Activated T-cell treated with anti-CD3 and anti-CD28 coated beads for 48 hours (primary cell): Measurements from ENCODE around the gene LAMTOR4.
A peak's percentile ranks its signal among the peaks of the same experiment; 100 is the strongest.

Experiments used
- DNase-seq: peaks from one replicate; pipeline ENCODE4 v3.0.0-alpha.2; 2020; ENCODE audit warnings: low read depth

LAMTOR4 gene

DNA sequence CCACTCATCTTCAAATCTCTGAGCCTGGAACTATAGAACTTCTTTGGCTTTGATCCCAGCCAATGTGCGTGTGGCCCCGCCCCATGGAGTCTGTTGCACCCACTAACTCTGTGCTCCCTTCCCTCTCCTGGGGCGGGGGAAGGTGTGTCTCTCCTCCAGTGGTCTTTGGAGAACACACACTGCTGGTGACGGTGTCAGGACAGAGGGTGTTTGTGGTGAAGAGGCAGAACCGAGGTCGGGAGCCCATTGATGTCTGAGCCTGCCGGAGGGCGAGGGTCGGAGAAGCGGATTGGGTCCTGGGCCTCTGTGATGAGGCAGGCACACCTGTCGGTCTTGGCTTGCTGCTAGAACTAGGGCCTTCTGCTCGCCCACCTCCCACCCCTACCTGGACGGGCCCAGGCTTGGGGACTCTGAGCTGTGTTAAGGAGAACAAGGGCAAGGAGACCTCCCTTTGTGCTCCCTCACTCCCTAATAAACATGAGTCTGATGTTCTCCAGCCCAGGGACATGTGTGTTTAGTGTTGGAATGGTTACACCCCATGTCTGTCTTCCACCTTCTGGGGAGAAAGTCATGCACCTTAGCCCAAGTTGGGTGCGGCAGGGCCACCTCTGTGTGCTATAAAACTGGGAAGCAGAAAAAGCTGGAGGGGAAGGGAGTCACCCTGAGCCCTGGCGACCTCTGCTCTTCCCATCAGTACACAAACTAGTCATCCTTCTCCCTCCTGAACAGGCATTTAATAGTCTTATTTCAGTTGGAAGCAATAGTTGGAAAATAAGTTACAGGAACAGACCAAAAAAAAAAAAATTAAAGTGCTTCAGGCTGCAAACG is 5.2 kb downstream of the LAMTOR4 start:
- no peak for DNase-seq

DNA sequence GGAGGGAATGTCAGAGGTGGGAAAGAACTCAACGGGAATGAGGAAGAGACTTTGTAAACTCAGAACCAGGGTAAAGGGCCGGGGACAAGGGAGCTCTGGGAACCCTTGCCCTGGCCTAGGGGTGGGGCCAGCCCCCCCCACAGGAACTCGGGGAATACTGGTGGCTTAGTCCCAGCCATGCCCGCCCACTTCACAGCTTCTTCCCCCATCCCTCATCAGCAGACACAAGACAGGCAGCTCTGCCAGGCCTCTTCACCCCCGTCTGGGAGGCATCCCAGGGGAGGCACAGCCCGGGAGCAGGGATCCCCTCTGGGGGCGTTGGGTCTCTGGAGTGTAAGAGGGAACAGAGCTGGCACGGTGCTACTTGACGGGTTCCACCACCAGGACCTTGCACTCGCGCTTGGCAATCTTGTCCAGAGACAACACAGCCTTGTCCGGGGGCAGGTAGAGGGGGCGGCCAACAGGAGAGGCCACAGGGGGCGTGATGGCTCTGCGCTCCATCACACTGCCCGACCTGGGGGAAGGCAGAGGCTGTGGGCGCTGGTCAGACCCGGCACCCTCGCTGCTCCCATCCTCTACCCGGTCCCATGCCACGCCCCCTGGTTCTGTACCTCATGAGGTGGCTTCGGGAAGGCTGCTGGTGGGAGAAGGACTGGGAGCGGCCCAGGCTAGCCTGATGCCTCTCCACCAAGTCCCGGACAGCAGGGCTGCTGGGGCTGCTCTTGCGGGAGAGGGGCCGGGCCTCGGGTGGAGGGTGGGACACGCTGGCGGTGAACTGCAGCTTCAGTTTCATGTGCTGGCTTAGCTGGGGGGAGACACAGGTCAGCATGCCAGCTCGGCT is 6.2 kb downstream of the LAMTOR4 start:
- no peak for DNase-seq

DNA sequence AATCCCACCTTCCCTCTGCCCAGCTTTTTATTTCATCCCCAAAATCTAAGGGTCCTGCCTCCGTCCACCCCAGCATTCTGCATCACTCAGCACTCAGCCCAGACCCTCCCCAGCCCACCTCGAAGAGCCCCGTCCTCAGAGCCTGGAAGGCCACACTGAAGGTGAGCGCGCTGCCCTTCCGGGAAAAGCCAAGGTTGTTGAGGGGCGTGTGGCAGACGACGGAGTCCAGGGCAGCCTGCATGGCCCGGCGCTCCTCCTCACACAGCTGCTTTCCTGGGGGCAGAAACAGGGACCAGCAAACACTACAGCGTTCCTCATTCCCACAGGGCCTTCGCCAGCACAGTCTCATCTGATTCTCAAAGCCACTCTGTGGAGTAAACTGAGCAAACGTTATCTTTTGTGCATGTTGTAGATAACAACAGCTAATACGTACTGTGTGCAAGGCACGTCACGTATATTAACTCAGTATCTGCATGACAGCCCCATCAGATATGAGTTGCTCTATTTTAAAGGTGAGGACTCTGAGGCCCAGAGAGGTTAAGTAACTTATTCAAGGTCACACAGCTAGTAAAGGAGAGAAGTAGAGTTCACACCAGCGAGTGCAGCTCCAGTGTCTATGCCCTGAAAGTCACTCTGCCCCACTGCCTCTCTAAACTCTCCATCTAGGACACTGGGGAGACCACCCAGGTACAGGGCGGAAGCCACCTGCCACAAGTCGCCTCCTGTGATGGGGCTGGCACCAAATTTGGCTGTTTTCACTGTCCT is 7.0 kb downstream of the LAMTOR4 start:
- DNase-seq: no peak

DNA sequence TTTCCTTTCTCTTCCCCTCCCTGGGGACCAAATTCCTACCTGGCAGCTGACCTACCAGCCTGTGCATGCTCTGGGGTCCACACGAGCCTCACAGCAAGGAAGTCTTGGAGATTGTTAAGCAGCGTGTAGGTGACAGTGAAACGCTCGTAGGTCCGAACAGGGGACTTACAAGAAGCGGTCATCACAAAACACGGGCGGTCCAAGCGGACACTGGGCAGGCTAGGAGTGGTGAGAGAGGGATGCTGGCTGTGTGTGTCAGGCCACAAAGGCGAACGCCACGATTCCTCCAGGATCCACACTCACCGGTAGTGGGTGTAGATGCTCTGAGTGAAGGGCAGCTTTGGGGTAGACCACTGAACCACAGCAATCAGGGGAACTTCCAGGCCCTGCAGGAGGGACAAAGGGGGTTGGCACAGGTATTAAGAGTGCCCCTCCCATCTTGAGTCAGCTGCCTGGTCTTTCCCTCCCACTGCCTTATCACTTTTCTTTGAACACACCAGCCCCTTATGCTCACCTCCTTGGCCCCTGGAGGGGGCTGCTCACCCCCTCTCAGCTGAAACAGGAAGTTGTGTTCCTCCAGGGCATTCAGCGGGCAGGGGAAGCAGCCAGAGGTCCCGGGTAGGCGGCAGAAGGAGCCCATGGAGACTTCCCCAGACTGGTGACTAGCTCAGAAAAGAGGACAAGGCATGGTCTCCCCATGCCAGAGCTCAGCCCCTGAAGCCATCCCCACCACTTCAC is 7.8 kb downstream of the LAMTOR4 start:
- no peak for DNase-seq

DNA sequence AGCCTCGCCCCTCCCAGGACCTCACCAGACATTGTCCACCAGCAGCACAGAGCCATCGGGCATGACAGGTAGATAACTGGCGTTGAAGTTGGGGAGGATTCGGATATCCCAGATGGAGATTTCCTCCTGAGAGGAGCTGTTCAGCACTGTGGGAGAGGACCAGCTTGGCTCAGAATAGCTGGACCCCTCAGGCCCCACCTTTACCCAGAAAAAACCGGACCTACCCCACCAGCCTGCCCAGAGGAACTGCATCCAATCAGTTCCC is 8.3 kb downstream of the LAMTOR4 start:
- no peak for DNase-seq

DNA sequence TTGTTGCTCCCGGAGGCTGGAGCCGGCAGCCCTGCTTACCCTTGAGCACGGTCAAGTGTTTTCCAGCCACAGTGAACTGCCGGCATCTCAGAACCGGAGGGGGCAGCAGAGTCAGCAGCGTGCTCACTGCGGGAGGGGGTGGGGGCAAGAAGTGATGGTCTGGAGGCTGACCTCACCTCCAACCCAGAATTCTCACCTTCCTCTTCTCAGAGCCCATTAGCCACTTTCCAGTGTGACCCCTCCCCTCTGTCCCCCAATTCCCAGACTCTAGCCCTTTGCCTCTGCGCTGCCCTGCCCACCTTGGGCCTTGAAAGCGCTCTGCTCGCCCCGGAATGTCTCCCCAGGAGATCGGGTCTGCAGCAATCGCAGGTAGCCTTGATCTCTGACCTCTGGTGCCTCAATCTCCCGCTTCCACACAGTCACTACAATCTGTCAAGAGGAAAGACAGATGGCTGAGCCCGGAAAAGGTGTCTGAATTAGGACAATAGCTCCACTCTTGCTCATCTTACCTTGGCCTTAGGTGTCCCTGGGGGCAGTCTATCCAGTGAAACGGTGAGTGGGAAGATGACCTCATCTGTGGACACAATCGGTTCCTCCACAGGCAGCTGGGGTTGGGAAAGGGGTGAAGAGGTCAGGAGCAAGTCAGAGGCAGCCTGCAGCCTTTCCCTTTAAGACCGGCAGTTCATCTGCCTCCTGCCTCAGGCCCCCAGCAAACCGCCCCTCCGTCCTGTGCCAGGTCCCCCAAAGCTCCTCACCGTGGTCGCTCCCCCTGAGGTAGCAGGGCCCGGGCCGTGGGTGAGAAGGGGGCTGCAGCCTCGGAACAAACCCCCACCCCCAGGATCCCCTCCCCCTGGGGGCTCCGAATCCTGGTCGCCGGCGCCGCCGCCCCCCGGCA is 8.9 kb downstream of the LAMTOR4 start:
- DNase-seq: no peak

DNA sequence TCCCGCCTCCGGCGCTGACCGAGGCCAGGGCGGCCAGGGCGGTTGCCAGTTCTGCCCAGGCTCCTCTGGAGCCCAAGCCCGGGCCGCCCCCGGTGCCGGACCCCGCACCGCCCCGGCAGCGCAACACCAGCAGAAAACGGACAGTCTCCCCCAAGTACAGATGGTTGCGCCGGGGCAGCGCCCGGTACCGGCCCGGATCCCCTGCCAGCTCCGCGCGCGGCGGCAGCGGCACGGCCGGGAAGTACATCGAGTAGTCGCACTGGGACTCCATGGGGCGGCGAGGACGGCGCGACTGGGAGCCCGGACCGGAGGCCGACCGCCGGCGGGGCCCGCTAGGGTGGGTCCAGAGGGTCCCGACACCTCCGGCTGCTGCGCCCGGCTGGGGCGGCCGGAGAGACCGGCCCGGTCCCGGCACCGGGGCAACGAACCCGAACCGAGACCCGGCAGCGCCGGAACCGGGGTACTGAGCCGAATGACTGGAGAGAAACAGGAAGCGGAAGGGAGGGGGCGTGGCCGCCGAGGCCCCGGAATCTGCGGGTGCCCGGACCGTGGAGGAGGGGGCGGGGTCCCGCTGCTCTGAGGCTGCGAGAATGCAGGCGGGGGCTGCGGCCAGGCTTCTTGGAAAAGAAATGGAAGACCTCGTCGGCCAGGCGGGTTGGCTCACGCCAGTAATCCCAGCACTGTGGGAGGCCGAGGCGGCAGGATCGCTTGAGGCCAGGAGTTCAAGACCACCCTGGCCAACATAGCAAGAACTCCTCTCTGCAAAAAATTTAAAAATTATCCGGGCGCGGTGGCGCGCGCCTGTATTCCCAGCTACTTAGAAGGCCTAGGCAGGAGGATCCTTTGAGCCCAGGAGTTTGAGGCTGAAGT is 9.7 kb downstream of the LAMTOR4 start, which contains the start of gene TRAPPC14:
TSS of gene TRAPPC14 (minus strand) at position 495 of the 870 bp plus-strand sequence. CDS start at position 271, 224 bp downstream.
- DNase-seq: peak; percentile 89

DNA sequence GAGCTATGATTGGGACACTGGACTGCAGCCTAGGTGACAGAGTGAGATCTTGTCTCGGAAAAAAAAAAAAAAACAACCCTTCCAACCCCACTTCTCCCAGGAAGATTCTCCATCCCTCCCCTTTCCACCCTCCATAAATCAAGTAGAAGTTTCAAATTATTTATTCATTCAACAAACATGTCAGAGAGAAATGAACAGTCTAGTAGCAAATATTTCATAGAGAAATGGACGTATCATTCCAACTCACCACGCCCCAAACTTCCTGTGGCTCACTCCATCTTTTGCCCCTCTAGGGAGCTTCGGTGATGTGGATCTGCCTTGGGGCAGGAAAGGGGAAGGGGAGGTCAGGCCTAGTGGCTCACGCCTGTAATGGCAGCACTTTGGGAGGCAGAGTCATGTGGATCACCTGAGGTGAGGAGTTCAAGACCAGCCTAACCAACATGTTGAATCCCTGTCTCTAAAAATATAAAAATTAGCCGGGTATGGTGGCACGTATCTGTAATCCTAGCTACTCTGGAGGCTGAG is 10.4 kb downstream of the LAMTOR4 start:
- no peak for DNase-seq

DNA sequence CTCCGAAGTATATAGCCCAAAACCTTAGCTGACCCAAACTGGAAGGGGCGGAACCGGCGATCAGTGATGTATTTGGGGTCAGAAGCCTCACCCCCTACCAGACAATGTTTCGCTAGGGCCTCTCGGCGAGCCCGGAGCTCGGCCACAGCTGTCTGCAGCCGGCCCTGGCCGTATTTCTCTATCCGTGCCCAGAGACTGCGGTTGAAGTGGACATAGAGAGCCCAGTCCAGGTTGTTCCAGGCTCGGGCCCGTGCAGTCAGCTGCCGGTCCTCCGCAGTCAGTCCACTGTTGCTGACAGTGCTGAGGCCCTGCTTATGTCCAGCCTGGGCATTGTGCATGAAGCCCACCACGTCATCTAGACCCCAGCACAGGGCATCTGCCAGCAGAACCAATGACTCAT is 11.3 kb downstream of the LAMTOR4 start:
- DNase-seq: no peak

DNA sequence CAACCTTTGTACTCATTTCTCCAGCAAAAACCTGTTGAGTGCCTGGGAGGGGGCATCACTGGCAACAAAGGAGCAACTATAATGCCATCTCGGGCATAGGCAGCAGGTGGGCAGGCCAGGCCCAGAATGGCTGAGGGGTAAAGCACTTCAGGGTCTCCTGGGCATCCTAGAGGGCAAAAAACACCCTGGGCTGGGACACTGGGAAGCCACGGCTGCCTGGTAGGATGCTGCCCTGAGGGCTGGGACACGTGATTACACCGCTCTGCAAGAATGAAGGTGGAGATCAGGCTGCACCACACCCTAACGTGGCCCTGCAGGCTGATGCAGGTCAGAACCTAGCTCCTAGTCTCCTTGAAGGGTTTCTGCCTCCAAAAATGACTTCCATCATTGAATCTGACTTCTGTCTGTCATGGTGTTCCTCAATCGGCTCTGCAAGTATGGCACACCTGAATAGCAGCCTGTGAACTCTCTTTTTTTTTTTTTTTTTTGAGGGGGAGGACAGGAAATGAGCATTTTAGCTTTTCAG is 14.4 kb downstream of the LAMTOR4 start:
- no peak for DNase-seq

DNA sequence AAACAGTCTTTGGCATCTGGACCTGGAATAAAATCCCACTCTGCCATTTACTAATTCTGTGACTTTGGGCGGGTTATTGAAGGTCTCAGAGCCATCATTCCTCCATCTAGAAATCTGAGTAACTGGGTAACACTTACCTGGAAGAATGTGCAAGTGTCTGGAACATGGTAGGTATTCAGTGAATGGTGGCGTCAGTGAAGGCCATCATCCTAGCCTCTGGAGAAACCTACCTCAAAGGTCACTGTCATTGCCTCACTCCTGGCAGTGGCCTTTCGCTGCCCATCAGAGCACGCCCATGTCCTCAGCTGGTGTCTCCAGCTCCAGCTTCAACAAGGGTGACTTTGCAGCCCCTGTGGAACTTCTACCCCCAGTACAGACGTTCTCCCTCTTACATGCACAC is 15.2 kb downstream of the LAMTOR4 start:
- no peak for DNase-seq

DNA sequence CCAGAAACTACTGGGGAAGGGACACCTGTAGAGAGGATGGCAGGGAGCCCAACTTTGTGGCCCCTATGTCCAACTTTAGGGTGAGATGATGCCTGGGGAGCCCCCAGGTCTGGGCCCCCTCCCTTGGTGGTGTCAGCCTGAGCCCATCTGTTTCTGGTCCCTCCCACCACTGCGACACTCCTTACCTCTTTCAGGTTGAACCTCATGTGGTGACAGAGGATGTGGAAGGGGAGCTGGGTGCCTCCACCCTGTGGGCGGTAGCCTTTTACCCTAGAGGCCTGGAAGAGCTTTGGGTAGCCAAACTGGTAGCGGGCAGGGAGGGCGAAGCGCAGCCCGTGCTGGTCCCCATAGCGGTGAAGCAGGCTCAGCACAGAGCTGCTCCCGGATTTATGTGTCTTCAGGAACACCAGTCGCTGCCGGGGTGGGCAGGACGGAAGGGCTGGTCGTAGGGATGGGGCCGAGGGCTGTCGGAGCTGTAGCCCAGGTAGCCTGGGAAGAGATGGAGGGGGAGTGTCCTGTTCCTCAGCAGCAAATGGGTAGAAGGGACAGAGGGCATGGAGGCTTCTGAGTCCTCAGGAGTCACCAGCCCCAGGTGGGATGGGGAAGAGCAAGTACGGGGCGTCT is 17.7 kb downstream of the LAMTOR4 start:
- no peak for DNase-seq

DNA sequence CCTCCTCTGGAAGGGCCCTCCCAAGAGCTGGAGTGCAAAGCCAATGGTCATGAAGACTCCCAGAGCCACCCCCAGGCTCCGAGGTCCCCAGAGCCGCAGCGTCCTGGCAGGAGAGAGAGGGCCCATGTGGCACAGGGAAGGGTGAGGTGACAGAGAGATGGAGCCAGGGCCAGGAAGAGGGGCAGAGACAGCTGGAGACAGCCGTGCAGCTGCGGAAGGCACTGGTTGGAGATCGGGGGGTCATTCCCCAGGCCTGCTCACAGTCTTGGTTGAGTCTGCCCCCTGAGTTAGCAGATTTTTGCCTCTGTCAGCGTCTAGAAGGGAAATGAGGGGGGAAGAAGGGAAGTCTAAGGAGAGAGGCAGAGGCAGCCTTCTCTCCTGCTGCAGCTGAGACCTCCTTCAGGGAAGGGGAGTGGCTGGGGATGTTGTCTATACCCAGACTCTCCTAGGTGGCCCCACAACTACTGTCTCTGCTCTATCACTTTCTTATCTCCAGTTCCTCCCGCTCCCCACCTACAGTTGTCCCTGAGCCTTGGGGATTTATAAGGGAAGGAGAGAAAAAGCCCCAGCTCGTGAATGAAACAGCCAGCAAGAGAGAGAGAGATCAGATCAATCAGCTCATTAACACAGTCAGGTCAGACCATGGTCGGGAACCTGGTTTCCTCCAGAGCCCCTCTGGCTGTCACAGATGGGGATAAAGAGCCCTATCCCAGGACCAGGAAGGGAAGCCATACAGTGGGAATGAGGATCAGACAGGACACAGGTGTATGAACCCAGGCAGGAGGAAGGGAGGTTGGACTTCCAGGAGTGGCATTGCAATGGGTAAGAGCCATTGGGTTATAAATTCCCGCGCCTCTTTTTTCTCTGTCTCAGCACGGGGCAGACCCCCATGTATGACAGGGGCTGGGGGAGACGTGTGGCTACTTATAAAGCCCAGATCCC is 18.5 kb downstream of the LAMTOR4 start:
- no peak for DNase-seq

DNA sequence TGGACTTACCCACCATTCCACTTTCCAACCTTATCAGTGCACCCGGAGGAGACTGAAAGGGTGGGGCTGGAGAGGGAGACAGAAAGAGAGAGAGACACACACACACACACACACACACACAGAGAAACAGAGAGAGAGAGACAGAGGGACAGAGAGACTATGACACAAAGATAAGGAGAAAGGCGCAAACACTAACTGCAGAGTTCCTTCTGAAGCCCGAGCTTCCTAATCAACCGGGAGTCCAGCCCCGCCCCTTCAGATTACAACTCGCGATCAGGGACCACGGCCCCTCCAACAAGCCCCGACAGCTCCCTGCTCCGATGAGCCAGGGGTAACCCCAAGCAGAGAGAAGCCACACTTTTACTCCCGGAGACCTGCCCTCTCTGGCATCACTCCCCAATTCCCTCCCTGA is 19.2 kb downstream of the LAMTOR4 start:
- no peak for DNase-seq

DNA sequence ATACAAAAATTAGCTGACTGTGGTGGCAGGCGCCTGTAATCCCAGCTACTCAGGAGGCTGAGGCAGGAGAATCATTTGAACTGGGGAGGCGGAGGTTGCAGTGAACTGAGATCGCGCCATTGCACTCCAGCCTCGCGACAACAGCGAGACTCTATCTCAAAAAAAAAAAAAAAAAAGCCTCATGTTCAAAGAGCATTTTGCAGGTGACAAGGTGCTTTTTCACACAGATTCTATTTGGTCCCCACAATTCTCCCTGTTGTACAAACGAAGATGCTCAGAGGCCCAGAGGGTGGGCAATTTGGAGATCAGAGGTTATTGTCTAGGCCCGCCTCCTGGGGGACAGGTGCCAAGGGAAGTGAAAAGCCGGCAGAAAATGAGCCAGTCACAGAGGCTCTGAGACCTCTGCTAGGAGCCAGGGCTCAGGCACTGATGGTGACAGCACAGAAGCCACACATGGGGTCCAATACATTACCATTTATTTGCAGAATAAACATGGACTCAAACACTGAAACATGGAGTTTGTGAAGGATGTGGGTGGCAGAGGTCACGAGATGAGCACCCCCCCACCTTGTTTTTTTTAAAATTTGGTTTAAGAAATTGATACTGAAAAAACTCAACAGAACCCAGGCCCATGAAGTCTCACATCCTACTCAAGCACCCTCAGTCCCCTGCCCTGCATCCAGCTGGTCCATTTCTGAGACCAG is 20.6 kb downstream of the LAMTOR4 start:
- no peak for DNase-seq

DNA sequence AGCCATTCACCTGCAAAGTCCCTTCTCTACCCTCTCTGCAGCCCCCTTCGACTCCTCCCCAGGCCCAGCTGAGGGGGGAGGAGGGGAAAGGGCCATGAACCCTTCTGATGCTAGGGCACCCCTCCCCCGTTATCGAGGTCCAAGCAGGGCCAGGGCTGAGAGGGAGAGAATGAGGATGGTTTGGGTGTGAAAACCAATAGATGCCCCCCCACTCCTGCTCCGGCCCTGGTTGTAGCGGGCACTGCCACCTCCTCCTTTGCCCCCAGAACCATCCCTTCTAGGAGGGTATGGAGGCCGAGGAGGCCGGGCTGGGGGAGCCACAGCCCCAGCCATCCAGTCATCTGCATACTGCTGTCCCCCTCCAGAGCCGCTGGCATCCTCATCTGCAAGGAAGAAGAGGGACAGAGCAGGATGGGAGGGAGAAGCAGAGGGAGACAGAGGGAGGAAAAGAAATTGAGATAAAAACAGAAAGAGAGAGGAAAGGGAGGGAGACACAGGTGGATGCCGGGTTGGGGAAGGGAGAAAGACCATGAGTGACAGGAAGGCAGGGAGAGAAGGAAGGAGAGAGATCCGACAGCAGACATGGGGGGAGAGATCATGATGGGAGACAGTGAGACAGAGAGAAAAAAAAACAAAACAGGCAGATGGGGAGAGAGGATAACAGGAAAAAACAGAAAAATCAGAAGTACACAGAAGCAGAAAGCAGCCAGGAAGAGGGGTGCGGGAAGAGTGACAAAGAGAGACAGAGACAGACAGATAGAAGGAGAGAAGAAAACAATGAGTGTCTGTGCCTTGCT is 21.6 kb downstream of the LAMTOR4 start:
- DNase-seq: no peak
